ENCODE results near the gene MYH9. TPM values are rescaled to one million over a fixed set of nuclear protein-coding genes. Genes with fewer than 3 reads are reported as not detected.

Gene MYH9
- total and polyA plus RNA-seq, 2 experiments from 2014 or later: 58.4 to 233 TPM

DNA sequence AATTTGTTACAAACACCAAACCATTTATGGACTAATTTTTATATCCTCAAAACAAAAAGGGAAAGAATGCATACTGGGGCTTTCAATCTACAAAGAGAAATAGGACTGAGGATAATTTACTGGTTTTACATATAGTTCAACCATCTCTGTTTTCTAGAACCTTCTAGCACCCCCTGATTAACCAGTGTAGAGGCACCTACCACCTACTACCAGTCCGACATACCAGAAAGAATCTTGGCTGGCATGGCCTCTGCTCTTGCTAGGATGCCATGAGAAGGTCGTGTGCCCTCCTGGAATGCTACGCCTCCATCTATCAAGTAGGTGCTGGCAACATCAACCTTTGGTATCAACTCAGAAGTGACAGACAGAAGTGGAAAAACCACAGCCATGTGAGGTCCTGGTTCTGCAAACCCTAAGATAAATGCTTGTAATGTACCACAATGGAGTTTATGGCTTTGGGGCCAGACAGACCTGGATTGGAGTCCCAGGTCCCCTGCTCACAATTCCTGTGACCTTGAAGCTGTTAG, 28.2 kb downstream of the MYH9 start (continued):
- TF ChIP-seq ETS1 (IDR thresholded peaks at IDR 0.05) (no peak), EZH2phosphoT487 (IDR thresholded peaks at IDR 0.05; ENCODE audit: unreplicated experiment) (no peak), EZH2 (IDR thresholded peaks at IDR 0.05; ENCODE audit: low read depth, unreplicated experiment) (no peak), CREB1 (CRISPR knock-in tag; IDR thresholded peaks at IDR 0.05; ENCODE audit: low read depth) (no peak)

DNA sequence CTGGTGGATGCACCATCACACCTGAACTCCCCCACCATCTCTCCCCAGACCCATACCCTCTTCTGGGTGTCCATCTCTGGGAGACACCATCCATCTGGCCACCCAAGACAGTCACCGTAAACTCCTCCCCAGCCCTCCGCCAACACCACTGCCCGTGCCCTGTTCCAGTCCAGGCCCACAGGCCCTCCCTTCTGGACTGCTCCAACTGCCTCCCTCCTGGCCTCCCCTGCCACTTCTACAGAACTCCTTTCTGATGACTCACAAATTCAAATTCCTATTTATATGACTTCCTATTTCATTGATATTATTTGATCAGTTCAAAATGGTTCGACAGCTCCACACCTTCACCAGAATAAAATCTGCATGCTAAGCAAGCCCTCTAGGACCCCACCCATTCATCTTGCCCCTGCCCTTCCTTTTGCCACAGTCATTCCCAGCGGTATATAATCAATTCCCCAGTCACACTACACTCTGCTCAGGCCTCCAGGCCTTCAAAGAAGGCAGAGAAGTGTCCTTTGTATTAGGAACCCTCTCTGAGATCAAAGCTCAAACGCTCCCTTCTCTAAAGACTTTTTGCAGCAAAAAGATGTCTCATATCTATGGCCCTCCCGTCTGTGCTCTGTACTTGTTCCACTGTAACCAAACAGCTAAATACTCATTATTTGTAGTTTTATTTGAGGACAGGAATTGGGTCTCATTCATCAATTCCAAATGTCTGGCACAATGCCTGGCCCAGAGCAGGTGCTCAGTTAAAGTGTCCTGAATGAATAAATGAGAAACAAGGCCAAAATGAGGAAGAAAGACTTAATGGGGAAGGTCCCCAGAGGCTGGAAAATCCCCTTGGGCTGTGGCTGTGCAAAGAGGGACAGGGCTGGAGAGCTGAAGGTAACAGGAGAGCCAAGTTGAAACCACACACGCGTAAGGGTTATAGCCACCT, 29.0 kb downstream of the MYH9 start:
- ATAC-seq (no peak), DNase-seq (ENCODE audit: low spot score) (no peak)
- H3K4me3 Mint-ChIP-seq: no peak overlapping the region; the same call in 2 of the 3 replicates
- no peaks in the 10 kb centered on the region for H3K27me3 ChIP-seq (ENCODE audit: insufficient read depth)
- peak overlapping the region; percentile 66 for H3K27ac Mint-ChIP-seq
- H3K27me3 Mint-ChIP-seq (ENCODE audit: insufficient read depth, low read depth, poor library complexity): peaks cover 8% of the 10 kb centered on the region
- H3K36me3 ChIP-seq (ENCODE audit: insufficient read depth): no peaks in the 10 kb centered on the region
- H3K79me2 ChIP-seq (replicated peaks; ENCODE audit: insufficient read depth): peaks cover 99% of the 10 kb centered on the region
- 0 out of 2 replicates have a peak, but pooled peaks cover 5% of the 10 kb centered on the region for H3F3A ChIP-seq (replicated peaks; ENCODE audit: low read depth)
- no peaks in the 10 kb centered on the region for H3K9me3 Mint-ChIP-seq
- peaks cover 81% of the 10 kb centered on the region for H3K4me1 Mint-ChIP-seq
- H3K4me3 ChIP-seq: no peak overlapping the region
- no peak overlapping the region for H2AFZ ChIP-seq
- 0 out of 2 replicates have a peak overlapping the region, but pooled peaks have one; percentile 13 for H3K4me2 ChIP-seq
- peaks cover 23% of the 10 kb centered on the region for H4K20me1 ChIP-seq (replicated peaks; ENCODE audit: insufficient read depth)
- H3K36me3 Mint-ChIP-seq (ENCODE audit: low read depth): peaks cover 15% of the 10 kb centered on the region
- H3K4me1 ChIP-seq (ENCODE audit: insufficient read depth): peaks cover 79% of the 10 kb centered on the region
- H3K27ac ChIP-seq (ENCODE audit: low read depth): peak overlapping the region; percentile 14
- H3K9me2 ChIP-seq (ENCODE audit: insufficient read depth): peaks cover 3% of the 10 kb centered on the region
- no peak for TF ChIP-seq POLR2AphosphoS5 (IDR thresholded peaks at IDR 0.05; ENCODE audit: low read depth)
- TF ChIP-seq, protein P1, sequence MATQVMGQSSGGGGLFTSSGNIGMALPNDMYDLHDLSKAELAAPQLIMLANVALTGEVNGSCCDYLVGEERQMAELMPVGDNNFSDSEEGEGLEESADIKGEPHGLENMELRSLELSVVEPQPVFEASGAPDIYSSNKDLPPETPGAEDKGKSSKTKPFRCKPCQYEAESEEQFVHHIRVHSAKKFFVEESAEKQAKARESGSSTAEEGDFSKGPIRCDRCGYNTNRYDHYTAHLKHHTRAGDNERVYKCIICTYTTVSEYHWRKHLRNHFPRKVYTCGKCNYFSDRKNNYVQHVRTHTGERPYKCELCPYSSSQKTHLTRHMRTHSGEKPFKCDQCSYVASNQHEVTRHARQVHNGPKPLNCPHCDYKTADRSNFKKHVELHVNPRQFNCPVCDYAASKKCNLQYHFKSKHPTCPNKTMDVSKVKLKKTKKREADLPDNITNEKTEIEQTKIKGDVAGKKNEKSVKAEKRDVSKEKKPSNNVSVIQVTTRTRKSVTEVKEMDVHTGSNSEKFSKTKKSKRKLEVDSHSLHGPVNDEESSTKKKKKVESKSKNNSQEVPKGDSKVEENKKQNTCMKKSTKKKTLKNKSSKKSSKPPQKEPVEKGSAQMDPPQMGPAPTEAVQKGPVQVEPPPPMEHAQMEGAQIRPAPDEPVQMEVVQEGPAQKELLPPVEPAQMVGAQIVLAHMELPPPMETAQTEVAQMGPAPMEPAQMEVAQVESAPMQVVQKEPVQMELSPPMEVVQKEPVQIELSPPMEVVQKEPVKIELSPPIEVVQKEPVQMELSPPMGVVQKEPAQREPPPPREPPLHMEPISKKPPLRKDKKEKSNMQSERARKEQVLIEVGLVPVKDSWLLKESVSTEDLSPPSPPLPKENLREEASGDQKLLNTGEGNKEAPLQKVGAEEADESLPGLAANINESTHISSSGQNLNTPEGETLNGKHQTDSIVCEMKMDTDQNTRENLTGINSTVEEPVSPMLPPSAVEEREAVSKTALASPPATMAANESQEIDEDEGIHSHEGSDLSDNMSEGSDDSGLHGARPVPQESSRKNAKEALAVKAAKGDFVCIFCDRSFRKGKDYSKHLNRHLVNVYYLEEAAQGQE (IDR thresholded peaks at IDR 0.05; ENCODE audit: unreplicated experiment): no peak
- no peak for TF ChIP-seq JUNB (IDR thresholded peaks at IDR 0.05; ENCODE audit: unreplicated experiment)
- TF ChIP-seq ZNF114 (CRISPR knock-in tag; IDR thresholded peaks at IDR 0.05): no peak
- no peak for TF ChIP-seq CREB1 (CRISPR knock-in tag; IDR thresholded peaks at IDR 0.05; ENCODE audit: low read depth)
- TF ChIP-seq CTCF (conservative IDR thresholded peaks at IDR 0.05; ENCODE audit: low read depth in 2 of 2): no peak
- no peak for TF ChIP-seq EZH2phosphoT487 (IDR thresholded peaks at IDR 0.05; ENCODE audit: unreplicated experiment)
- TF ChIP-seq ETS1 (IDR thresholded peaks at IDR 0.05): no peak
- TF ChIP-seq EZH2 (IDR thresholded peaks at IDR 0.05; ENCODE audit: low read depth, unreplicated experiment): no peak
- TF ChIP-seq STAT1 (IDR thresholded peaks at IDR 0.05; ENCODE audit: unreplicated experiment): no peak
- no peak for TF ChIP-seq NANOG (IDR thresholded peaks at IDR 0.05; ENCODE audit: borderline replicate concordance)
